HEK293 (cell line): ENCODE measurements around the gene EI24.

Experiments used
- BCL11A ChIP-seq: fragments of 450-650 bp; formaldehyde crosslinking; IDR thresholded peaks from 2 replicates; pipeline ENCODE4 v1.5.1; 2016; ENCODE audit warnings: low read depth, missing biosample characterization, missing genetic modification characterization
- EGR2 ChIP-seq: fragments of 450-650 bp; formaldehyde crosslinking; IDR thresholded peaks from 2 replicates; pipeline ENCODE4 v1.5.1; 2016; ENCODE audit warnings: low read depth, missing biosample characterization, missing genetic modification characterization
- GLIS1 ChIP-seq: fragments of 450-650 bp; formaldehyde crosslinking; IDR thresholded peaks from 2 replicates; pipeline ENCODE4 v1.5.1; 2016; ENCODE audit warnings: missing biosample characterization, missing genetic modification characterization
- GLIS2 ChIP-seq: fragments of 450-650 bp; formaldehyde crosslinking; IDR thresholded peaks from 2 replicates; pipeline ENCODE4 v1.5.1; 2016; ENCODE audit warnings: missing biosample characterization, missing genetic modification characterization
- KLF16 ChIP-seq: fragments of 450-650 bp; formaldehyde crosslinking; IDR thresholded peaks from 2 replicates; pipeline ENCODE4 v1.5.1; 2017; ENCODE audit warnings: missing biosample characterization, missing genetic modification characterization
- PRDM1 ChIP-seq: fragments of 450-650 bp; formaldehyde crosslinking; IDR thresholded peaks from 2 replicates; pipeline ENCODE4; 2016; ENCODE audit warnings: missing biosample characterization, missing genetic modification characterization
- SP3 ChIP-seq: fragments of 450-650 bp; formaldehyde crosslinking; IDR thresholded peaks from 2 replicates; pipeline ENCODE4 v1.5.1; 2016; ENCODE audit warnings: missing biosample characterization, missing genetic modification characterization
- ZBTB7A ChIP-seq: fragments of 450-650 bp; formaldehyde crosslinking; IDR thresholded peaks from 2 replicates; pipeline ENCODE4 v1.5.1; 2016; ENCODE audit warnings: low read depth, missing biosample characterization, missing genetic modification characterization
- ZNF311 ChIP-seq: fragments of 450-650 bp; formaldehyde crosslinking; IDR thresholded peaks from 2 replicates; pipeline ENCODE4 v1.5.1; 2017; ENCODE audit warnings: missing biosample characterization, missing genetic modification characterization, borderline replicate concordance
- ZNF391 ChIP-seq: fragments of 450-650 bp; formaldehyde crosslinking; IDR thresholded peaks from 2 replicates; pipeline ENCODE4 v1.5.1; 2016; ENCODE audit warnings: low read depth, missing biosample characterization, missing genetic modification characterization, borderline replicate concordance
- ZNF558 ChIP-seq: fragments of 450-650 bp; formaldehyde crosslinking; IDR thresholded peaks from 2 replicates; pipeline ENCODE4 v1.5.1; 2016; ENCODE audit warnings: missing biosample characterization, missing genetic modification characterization
- ZNF610 ChIP-seq: fragments of 450-650 bp; formaldehyde crosslinking; IDR thresholded peaks from 2 replicates; pipeline ENCODE4 v1.5.1; 2016; ENCODE audit warnings: missing biosample characterization, missing genetic modification characterization, borderline replicate concordance
- ZSCAN16 ChIP-seq: fragments of 450-650 bp; formaldehyde crosslinking; IDR thresholded peaks from 2 replicates; pipeline ENCODE4 v1.5.1; 2016; ENCODE audit warnings: missing biosample characterization, missing genetic modification characterization
- TF ChIP-seq, protein P1 (sequence below): fragments of 450-650 bp; formaldehyde crosslinking; IDR thresholded peaks from 2 replicates; pipeline ENCODE4 v1.5.1; 2017; ENCODE audit warnings: missing biosample characterization, missing genetic modification characterization
- TF ChIP-seq, protein P2 (sequence below): fragments of 450-650 bp; formaldehyde crosslinking; IDR thresholded peaks from 2 replicates; pipeline ENCODE4 v1.5.1; 2017; ENCODE audit warnings: missing biosample characterization, missing genetic modification characterization
- TF ChIP-seq, protein P3 (sequence below): fragments of 450-650 bp; formaldehyde crosslinking; conservative IDR thresholded peaks from 2 replicates; pipeline ENCODE4 v1.5.1; 2016; ENCODE audit warnings: low read depth, missing biosample characterization, missing genetic modification characterization
- TF ChIP-seq, protein P4 (sequence below): fragments of 450-650 bp; formaldehyde crosslinking; IDR thresholded peaks from 2 replicates; pipeline ENCODE4 v1.5.0; 2017; ENCODE audit warnings: missing biosample characterization, missing genetic modification characterization, borderline replicate concordance
- TF ChIP-seq, protein P5 (sequence below): fragments of 450-650 bp; formaldehyde crosslinking; IDR thresholded peaks from 2 replicates; pipeline ENCODE4 v1.5.1; 2017; ENCODE audit warnings: missing biosample characterization, missing genetic modification characterization
- TF ChIP-seq, protein P6 (sequence below): fragments of 450-650 bp; formaldehyde crosslinking; IDR thresholded peaks from 2 replicates; pipeline ENCODE4 v1.5.1; 2016; ENCODE audit warnings: missing biosample characterization, missing genetic modification characterization
- TF ChIP-seq, protein P7 (sequence below): fragments of 450-650 bp; formaldehyde crosslinking; IDR thresholded peaks from 2 replicates; pipeline ENCODE4 v1.5.1; 2017; ENCODE audit warnings: missing biosample characterization, missing genetic modification characterization
- TF ChIP-seq, protein P8 (sequence below): fragments of 450-650 bp; formaldehyde crosslinking; optimal IDR thresholded peaks from 2 replicates; pipeline ENCODE3; 2016; ENCODE audit warnings: missing biosample characterization, mild to moderate bottlenecking, missing genetic modification characterization

Gene EI24

DNA sequence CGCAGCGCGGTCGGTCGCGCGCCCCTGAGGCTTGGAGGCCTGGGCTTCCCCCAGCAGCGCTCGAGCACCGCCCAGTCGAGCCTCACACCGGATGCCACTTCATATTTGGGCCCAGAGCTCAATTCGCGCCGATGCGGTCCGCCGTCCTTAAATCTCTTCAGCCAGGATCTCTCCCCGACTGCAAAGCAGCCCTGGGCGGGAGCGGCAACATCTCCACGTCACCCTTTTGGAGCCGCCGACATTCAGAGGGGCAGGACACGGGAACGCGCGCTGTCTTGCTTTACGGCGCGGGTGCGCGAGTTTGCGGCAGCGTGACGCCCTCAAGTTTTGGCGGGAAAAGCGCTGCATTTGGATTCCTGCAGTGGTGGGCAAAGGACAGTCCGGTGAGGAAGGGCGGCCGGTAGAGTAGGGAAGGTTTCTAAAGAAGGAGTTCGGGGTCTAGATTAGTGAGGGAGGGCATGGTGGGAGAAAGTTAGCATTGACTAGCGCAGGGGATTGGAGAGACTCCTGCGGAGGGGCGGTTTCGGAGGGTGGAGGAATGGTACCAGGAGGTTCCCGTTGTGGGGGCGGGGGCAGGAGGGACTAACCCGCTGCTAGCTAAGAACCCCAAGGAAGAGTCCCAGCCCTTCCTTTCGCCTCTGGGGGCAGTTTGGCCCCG, 56.5 kb downstream of the EI24 start (continued):
- TF ChIP-seq, protein P1, sequence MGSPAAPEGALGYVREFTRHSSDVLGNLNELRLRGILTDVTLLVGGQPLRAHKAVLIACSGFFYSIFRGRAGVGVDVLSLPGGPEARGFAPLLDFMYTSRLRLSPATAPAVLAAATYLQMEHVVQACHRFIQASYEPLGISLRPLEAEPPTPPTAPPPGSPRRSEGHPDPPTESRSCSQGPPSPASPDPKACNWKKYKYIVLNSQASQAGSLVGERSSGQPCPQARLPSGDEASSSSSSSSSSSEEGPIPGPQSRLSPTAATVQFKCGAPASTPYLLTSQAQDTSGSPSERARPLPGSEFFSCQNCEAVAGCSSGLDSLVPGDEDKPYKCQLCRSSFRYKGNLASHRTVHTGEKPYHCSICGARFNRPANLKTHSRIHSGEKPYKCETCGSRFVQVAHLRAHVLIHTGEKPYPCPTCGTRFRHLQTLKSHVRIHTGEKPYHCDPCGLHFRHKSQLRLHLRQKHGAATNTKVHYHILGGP, result no peak
- TF ChIP-seq ZBTB7A (tag by site-specific recombination), result peak; percentile 51; the same call in 1 of the 2 replicates
- peak; percentile 54; the same call in 1 of the 2 replicates for TF ChIP-seq ZNF610 (tag by site-specific recombination)
- TF ChIP-seq ZNF391 (tag by site-specific recombination), result peak; percentile 94
- TF ChIP-seq, protein P2, sequence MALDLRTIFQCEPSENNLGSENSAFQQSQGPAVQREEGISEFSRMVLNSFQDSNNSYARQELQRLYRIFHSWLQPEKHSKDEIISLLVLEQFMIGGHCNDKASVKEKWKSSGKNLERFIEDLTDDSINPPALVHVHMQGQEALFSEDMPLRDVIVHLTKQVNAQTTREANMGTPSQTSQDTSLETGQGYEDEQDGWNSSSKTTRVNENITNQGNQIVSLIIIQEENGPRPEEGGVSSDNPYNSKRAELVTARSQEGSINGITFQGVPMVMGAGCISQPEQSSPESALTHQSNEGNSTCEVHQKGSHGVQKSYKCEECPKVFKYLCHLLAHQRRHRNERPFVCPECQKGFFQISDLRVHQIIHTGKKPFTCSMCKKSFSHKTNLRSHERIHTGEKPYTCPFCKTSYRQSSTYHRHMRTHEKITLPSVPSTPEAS, result peak; percentile 17; the same call in 1 of the 2 replicates
- peak; percentile 61; the same call in 1 of the 2 replicates for TF ChIP-seq BCL11A (tag by site-specific recombination)
- TF ChIP-seq, protein P3, sequence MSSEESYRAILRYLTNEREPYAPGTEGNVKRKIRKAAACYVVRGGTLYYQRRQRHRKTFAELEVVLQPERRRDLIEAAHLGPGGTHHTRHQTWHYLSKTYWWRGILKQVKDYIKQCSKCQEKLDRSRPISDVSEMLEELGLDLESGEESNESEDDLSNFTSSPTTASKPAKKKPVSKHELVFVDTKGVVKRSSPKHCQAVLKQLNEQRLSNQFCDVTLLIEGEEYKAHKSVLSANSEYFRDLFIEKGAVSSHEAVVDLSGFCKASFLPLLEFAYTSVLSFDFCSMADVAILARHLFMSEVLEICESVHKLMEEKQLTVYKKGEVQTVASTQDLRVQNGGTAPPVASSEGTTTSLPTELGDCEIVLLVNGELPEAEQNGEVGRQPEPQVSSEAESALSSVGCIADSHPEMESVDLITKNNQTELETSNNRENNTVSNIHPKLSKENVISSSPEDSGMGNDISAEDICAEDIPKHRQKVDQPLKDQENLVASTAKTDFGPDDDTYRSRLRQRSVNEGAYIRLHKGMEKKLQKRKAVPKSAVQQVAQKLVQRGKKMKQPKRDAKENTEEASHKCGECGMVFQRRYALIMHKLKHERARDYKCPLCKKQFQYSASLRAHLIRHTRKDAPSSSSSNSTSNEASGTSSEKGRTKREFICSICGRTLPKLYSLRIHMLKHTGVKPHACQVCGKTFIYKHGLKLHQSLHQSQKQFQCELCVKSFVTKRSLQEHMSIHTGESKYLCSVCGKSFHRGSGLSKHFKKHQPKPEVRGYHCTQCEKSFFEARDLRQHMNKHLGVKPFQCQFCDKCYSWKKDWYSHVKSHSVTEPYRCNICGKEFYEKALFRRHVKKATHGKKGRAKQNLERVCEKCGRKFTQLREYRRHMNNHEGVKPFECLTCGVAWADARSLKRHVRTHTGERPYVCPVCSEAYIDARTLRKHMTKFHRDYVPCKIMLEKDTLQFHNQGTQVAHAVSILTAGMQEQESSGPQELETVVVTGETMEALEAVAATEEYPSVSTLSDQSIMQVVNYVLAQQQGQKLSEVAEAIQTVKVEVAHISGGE (tag by site-specific recombination), result peak; percentile 53
- TF ChIP-seq, protein P4, sequence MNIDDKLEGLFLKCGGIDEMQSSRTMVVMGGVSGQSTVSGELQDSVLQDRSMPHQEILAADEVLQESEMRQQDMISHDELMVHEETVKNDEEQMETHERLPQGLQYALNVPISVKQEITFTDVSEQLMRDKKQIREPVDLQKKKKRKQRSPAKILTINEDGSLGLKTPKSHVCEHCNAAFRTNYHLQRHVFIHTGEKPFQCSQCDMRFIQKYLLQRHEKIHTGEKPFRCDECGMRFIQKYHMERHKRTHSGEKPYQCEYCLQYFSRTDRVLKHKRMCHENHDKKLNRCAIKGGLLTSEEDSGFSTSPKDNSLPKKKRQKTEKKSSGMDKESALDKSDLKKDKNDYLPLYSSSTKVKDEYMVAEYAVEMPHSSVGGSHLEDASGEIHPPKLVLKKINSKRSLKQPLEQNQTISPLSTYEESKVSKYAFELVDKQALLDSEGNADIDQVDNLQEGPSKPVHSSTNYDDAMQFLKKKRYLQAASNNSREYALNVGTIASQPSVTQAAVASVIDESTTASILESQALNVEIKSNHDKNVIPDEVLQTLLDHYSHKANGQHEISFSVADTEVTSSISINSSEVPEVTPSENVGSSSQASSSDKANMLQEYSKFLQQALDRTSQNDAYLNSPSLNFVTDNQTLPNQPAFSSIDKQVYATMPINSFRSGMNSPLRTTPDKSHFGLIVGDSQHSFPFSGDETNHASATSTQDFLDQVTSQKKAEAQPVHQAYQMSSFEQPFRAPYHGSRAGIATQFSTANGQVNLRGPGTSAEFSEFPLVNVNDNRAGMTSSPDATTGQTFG, result peak; percentile 46; the same call in 1 of the 2 replicates
- TF ChIP-seq, protein P5, sequence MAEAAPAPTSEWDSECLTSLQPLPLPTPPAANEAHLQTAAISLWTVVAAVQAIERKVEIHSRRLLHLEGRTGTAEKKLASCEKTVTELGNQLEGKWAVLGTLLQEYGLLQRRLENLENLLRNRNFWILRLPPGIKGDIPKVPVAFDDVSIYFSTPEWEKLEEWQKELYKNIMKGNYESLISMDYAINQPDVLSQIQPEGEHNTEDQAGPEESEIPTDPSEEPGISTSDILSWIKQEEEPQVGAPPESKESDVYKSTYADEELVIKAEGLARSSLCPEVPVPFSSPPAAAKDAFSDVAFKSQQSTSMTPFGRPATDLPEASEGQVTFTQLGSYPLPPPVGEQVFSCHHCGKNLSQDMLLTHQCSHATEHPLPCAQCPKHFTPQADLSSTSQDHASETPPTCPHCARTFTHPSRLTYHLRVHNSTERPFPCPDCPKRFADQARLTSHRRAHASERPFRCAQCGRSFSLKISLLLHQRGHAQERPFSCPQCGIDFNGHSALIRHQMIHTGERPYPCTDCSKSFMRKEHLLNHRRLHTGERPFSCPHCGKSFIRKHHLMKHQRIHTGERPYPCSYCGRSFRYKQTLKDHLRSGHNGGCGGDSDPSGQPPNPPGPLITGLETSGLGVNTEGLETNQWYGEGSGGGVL, result peak; percentile 92
- TF ChIP-seq, protein P6, sequence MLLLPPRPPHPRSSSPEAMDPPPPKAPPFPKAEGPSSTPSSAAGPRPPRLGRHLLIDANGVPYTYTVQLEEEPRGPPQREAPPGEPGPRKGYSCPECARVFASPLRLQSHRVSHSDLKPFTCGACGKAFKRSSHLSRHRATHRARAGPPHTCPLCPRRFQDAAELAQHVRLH (tag by site-specific recombination), result peak; percentile 81; the same call in 1 of the 2 replicates
- TF ChIP-seq ZNF558 (tag by site-specific recombination), result peak; percentile 52
- peak; percentile 94 for TF ChIP-seq GLIS2 (tag by site-specific recombination)
- peak; percentile 92 for TF ChIP-seq SP3 (tag by site-specific recombination)
- TF ChIP-seq PRDM1 (tag by site-specific recombination), result peak; percentile 82
- TF ChIP-seq ZSCAN16 (tag by site-specific recombination), result peak; percentile 17; the same call in 1 of the 2 replicates
- peak; percentile 84 for TF ChIP-seq EGR2 (tag by site-specific recombination)
- TF ChIP-seq, protein P7, sequence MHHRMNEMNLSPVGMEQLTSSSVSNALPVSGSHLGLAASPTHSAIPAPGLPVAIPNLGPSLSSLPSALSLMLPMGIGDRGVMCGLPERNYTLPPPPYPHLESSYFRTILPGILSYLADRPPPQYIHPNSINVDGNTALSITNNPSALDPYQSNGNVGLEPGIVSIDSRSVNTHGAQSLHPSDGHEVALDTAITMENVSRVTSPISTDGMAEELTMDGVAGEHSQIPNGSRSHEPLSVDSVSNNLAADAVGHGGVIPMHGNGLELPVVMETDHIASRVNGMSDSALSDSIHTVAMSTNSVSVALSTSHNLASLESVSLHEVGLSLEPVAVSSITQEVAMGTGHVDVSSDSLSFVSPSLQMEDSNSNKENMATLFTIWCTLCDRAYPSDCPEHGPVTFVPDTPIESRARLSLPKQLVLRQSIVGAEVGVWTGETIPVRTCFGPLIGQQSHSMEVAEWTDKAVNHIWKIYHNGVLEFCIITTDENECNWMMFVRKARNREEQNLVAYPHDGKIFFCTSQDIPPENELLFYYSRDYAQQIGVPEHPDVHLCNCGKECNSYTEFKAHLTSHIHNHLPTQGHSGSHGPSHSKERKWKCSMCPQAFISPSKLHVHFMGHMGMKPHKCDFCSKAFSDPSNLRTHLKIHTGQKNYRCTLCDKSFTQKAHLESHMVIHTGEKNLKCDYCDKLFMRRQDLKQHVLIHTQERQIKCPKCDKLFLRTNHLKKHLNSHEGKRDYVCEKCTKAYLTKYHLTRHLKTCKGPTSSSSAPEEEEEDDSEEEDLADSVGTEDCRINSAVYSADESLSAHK (tag by site-specific recombination), result peak; percentile 65; the same call in 1 of the 2 replicates
- peak; percentile 81 for TF ChIP-seq GLIS1 (tag by site-specific recombination)
- TF ChIP-seq ZNF311 (tag by site-specific recombination), result no peak
- TF ChIP-seq, protein P8, sequence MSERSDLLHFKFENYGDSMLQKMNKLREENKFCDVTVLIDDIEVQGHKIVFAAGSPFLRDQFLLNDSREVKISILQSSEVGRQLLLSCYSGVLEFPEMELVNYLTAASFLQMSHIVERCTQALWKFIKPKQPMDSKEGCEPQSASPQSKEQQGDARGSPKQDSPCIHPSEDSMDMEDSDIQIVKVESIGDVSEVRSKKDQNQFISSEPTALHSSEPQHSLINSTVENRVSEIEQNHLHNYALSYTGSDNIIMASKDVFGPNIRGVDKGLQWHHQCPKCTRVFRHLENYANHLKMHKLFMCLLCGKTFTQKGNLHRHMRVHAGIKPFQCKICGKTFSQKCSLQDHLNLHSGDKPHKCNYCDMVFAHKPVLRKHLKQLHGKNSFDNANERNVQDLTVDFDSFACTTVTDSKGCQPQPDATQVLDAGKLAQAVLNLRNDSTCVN, result peak; percentile 100
- peak; percentile 93 for TF ChIP-seq KLF16
